ENCODE data around the gene TRIM26.
"Not testable (repeated sequence)": the region's sequence is repeated elsewhere in the genome, so short reads cannot be mapped to it uniquely, and the experiment has no call there.

TRIM26 gene

DNA sequence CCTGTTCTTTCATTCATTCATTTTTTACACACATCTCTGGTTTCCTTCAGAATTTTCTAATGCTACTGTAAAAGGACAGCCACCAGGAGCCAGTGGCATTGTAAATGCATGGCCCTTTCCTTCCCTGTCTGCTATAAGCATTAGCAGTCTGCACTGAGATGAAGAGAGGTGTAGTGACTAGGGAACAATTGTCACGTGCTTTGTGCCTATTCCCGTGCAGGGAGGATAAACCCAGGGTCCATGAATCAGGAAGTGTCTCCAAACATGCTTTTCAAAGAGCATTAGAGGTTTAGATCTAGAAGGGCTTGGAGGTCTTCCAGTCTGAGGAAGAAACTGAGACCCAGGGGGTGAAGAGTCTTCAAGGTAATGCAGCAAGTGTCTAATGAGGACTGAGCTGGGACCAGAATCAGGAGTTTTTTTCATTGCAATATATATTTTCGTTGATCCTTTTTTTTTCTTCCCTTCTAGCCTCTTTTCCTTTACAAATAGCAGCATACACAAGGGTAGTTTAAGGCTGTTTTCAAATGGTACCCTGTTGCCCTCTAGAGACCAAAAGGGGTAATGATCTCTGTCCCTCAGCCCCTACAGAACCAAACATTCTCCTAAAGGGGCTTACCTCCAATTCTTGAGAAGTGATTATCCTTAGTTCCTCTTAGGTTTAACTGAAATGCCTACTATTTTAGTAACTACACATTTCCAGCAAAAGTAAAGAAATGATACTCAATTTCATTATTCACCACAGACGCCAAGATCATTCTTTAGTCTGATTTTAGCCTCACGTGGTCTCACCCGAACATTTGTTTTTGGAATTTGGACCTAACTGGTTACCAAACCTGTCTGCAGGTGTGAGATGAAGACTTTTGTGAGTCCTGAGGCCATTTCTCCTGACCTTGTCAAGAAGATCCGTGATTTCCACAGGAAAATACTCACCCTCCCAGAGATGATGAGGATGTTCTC is 43.3 kb downstream of the TRIM26 start:
- peak; percentile 55 for DNase-seq

DNA sequence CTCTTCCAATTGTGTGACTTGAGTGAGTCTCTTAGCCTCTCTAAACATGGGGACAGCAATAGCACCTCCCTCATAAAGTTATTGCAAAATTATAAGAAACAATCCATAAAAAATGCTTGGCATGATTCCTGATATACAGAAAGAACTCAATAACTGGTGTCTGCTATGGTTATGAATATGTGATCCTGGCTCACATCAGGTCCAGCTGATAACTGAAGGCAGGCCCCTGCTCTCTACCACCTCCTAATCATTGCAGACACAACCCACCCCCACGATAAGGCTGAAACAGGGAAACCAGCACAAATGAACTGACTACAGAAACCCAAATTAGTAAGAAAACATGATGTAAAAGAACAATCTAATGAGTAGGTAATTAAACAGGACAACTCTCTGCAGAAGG is 44.5 kb downstream of the TRIM26 start:
- no peak for DNase-seq

- no peak for DNase-seq
Observed at GRCh38 chr6:30167101-30167500, 46.1 kb downstream of the TRIM26 start.

GRCh38 chr6:30165238-30165637 is 48.0 kb downstream of the TRIM26 start:
- not testable (repeated sequence) for DNase-seq

GRCh38 chr6:30164714-30165113 is 48.5 kb downstream of the TRIM26 start:
- no peak for DNase-seq

GRCh38 chr6:30163918-30164654 is 49.1 kb downstream of the TRIM26 start:
- no peak for DNase-seq

- no peak for DNase-seq
Observed at GRCh38 chr6:30163090-30163917, 49.9 kb downstream of the TRIM26 start, which contains the start of gene TRIM15. Gene TRIM15 (plus strand): TSS chr6:30163546. CDS start chr6:30163685, 139 bp downstream.

GRCh38 chr6:30162265-30163089 is 50.7 kb downstream of the TRIM26 start:
- DNase-seq, result no peak

GRCh38 chr6:30160785-30161531 is 52.2 kb downstream of the TRIM26 start, which contains the start of gene TRIM10:
Gene TRIM10 (minus strand): TSS chr6:30161211. CDS start chr6:30160858, 353 bp downstream.
- no peak for DNase-seq

GRCh38 chr6:30160008-30160784 is 53.0 kb downstream of the TRIM26 start:
- no peak for DNase-seq

GRCh38 chr6:30158475-30159040 is 54.6 kb downstream of the TRIM26 start:
- DNase-seq, result no peak

DNA sequence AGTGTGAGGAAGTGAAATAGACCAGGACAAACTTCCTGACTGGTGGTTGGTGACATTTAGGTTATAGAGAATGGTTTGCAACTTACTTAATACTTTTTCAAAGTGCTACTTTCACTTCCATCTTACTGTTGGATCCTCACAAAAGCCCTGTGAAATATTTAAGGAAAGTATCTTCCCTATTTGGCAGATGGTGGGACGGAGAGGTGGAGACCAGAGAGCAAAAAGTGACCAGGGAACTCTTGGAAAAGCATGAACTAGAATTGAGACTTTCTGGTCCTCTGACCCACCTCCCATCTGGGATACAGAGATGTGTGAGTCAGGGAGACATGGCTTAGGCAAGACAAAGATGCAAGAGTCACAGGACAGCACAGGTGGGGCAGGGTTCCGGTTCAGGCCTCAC is 55.2 kb downstream of the TRIM26 start:
- no peak for DNase-seq

- no peak for DNase-seq
Observed at GRCh38 chr6:30157581-30157980, 55.6 kb downstream of the TRIM26 start.

DNA sequence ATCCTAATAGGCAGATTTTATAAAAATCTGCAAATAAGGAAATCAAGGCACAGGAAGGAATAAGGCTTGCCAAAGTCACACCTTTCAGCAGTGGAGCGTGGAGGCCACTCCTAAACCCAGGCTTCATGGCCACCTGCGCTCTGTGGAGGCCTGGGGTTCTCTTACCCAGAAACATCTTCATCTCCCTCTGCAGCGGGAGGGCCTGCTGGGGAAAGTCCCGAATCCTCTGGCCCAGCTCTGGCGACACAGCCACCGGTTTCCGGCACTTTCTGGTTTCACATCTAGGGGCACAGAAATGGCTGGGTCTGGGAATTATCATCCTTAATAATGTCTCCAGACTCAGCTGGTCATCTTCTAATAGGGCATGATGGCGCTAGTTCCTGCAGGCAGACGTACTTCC is 56.4 kb downstream of the TRIM26 start:
- DNase-seq, result peak; percentile 41

GRCh38 chr6:30156262-30156599 is 57.0 kb downstream of the TRIM26 start:
- DNase-seq, result no peak

DNA sequence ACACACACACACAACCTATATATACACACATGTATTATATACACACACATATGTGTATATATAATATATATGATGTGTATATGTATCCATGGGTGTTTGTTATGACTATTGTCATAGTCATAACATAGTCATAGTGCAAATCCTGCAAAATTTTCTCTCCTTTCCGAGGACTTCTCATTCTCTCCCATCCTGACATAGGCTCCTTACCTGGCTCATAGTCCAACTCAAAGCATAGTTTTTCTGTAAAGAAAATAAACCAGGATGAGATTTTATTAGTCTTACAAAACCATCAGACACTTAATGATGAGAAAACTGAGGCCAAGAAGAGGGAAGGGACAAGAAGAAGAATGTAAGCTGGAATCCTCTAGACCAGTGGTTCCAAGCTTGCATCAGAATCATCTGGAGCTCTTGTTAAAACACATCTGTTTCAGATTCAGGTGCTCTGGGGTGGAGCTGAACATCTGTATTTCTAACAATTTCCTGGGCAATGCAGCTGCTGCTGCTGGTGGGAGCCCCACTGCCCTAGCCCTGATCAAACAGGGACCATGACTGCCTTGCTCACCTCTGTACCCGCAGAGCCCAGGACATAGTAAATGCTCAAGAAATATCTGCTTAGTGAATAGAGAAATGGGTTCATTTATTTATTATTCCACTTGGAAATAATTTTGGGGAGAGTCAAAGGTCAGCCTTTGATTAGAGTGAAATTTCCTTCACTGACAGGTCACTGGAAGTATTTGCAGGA is 57.5 kb downstream of the TRIM26 start:
- no peak for DNase-seq

DNA sequence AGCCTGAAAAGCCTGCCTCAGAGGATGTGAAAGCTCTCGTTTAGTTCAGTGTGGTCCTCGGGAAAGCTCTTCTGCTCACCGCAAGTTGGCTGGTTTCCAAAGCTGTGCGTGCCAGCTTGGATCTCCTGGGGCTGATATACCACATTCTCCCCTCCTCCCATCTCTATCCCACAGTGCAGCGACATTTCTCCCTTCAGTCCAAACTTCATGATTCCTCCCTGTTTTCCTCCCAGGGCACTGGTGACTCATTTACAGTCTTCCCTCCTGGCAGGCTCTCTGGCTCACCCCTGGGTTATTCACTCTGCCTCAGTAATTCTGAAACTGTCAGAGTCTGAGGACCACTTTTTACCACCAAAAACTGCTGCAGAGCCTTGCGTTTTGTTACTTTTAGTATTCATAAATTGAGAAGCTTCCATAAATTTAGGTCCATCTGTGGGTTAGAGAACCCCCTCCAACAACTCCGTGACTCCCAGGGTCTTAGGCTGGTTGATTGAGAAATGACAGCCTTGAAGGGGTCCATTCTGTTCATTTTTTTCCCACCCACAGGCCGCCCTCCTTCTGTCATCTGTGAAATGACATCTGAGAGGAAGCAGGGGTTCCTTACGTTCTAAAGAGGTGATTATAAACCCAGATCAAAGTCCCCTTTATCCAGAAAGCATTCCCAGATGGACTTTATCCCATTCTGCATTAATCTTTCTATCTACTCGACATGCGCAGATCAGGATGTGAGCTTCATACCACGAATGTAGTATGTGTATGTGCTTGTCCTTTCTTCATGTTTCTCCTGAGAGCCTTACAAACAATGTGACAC is 58.3 kb downstream of the TRIM26 start:
- DNase-seq, result peak; percentile 71

DNA sequence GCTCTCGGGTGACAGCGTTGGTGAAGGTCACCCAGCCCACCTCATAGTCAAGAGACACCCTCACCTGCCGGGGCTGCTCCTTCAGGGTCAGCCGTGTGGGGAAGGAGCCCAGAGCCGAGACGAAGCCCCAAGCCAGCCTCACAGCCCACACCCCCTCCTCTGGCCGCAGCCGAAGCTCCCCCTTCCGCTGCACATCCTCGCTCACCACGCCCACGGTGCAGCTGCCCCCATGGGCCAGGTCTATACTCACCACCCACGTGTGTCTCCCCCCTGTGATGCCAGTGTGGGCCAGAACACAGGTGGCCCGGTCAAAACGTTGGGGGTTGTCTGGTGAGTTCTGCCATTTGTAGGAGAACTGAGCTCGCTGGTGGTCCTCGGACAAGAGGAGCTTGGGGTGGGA is 59.1 kb downstream of the TRIM26 start:
- no peak for DNase-seq
